LNCAP (cell line): ENCODE results near the gene BABAM2.

Source experiments
- TF ChIP-seq, protein P1 (sequence below): fragments of 450-650 bp; IDR thresholded peaks from 2 replicates; pipeline ENCODE4 v1.5.1; 2017; ENCODE audit warnings: mild to moderate bottlenecking

BABAM2 gene

GRCh38 chr2:28365158-28365557, 474.6 kb downstream of the BABAM2 start:
- TF ChIP-seq, protein P1, sequence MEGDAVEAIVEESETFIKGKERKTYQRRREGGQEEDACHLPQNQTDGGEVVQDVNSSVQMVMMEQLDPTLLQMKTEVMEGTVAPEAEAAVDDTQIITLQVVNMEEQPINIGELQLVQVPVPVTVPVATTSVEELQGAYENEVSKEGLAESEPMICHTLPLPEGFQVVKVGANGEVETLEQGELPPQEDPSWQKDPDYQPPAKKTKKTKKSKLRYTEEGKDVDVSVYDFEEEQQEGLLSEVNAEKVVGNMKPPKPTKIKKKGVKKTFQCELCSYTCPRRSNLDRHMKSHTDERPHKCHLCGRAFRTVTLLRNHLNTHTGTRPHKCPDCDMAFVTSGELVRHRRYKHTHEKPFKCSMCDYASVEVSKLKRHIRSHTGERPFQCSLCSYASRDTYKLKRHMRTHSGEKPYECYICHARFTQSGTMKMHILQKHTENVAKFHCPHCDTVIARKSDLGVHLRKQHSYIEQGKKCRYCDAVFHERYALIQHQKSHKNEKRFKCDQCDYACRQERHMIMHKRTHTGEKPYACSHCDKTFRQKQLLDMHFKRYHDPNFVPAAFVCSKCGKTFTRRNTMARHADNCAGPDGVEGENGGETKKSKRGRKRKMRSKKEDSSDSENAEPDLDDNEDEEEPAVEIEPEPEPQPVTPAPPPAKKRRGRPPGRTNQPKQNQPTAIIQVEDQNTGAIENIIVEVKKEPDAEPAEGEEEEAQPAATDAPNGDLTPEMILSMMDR = no peak

DNA sequence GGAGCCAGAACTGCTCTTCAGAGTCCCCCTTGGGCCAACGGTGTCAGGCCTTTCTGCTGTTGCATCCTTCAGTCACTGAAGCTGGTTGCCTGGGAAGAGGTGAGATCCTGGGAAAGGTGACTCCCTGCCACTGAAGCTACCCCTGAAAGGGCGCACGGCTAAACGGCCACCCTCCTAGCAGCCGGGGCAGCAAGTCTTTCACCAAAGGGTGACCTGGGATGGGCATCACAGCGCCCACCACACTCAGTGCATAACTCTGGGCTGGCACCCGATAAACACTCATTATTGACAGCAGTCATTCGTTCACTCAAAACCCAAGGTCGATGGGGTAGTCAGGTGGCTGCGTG, 475.6 kb downstream of the BABAM2 start:
- TF ChIP-seq, protein P1 = no peak

DNA sequence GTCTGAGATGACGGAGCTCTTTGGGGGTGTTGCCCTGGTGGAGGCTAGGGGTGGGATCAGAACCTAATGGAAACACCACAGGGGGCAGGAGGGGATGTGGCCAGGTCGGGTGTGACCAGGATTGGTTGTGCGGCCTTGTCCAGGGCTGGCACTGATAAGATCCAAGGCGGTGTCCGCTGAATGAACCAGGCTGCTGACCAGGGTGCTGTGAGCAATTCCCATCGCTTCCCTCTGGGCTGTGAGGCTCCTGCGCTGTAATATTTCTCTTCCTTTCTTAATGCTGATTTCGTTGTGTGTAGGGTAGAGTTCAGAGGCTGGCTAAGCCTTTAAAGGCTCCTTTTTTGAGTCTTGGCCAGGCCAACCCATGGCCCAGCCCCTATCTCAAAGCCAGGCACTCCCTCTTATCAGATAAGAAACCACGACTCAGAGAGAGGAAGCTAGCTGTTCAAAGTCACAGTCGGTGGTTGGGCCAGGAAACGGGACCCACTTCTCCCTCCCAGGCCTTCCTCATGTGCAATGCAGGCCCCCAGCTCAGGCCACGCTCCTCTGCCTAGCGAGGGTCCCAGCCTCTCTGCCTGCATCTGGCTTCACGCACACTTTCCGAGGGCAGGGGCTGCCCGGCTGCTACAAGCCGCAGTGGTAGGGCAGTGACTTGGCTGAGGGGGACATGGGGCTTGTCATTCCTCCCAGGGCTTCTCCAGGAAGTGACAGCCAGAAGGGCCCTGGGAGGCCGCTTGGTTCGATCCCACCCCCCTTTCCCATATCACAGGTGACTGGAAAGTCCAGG, 476.2 kb downstream of the BABAM2 start:
- TF ChIP-seq, protein P1 = no peak

- TF ChIP-seq, protein P1 = no peak
These were observed 477.3 kb downstream of the BABAM2 start for GRCh38 chr2:28367667-28368356.

- TF ChIP-seq, protein P1 = no peak
These were observed 477.8 kb downstream of the BABAM2 start for GRCh38 chr2:28368357-28368798.

DNA sequence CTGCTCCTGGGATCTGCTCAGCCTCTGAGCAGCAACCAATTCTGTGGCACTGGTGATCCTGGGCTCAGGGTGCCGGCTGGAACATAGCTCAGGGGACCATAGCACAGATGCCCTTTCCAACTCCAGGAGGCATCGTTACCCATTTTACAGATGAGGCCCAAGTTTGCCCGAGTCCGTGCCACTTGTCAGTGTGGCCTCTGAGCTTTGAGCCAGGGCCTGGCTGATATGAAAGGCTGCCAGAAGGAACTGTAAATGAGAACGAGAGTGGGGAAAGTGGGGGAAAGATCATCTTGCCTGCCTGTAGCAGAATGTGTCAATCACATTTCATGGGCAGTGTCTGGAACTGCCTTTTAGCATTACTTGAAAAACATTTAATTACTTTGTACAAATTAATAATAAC, 478.8 kb downstream of the BABAM2 start:
- TF ChIP-seq, protein P1 = no peak

DNA sequence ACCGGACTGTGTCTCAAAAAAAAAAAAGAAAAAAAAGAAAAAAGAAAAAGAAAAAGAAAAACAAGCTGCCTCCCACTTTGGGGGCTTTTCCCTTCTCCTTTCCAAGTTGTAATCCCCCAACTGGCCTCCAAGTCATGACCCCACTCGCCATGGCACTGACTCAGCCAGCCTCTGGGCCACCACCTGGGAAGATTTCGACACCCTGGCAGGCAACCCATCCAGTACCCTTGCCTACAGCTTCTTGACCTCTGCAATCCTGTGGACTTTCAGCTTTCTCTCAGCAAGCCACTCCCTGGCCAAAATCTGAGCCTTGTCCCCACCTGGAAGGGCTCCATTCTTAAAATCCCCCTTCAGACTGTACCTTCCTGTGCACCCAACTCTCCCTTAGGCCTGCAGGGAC, 479.8 kb downstream of the BABAM2 start:
- TF ChIP-seq, protein P1 = no peak
